K562 (cell line): ENCODE data around the gene TRMT2A. TPM values are rescaled to one million over a fixed set of nuclear protein-coding genes. Genes with fewer than 3 reads are reported as not detected.
A peak's percentile ranks its signal among the peaks of the same experiment; 100 is the strongest.

Experiments used
- ADNP ChIP-seq: fragments of 200-800 bp; sonication (Bioruptor generic); IDR thresholded peaks from 2 replicates; pipeline ENCODE4 v1.6.1; 2016; ENCODE audit warnings: missing genetic modification characterization, missing compliant biosample characterization
- ARID2 ChIP-seq: fragments of 450-650 bp; IDR thresholded peaks from 2 replicates; pipeline ENCODE4 v1.6.1; 2017; ENCODE audit warnings: antibody characterized with exemption, mild to moderate bottlenecking
- CHD1 ChIP-seq: fragments of 200-600 bp; sonication (generic); IDR thresholded peaks from one replicate; pipeline ENCODE4 v1.6.1; 2012; ENCODE audit warnings: mild to moderate bottlenecking, moderate library complexity, low read length, inconsistent platforms
- DACH1 ChIP-seq: fragments of 450-650 bp; IDR thresholded peaks from 2 replicates; pipeline ENCODE4 v1.6.1; 2018; ENCODE audit not compliant: partially characterized antibody
- FOXJ3 ChIP-seq: sonication (generic); formaldehyde crosslinking; IDR thresholded peaks from 2 replicates; pipeline ENCODE4 v1.4.0; 2020; ENCODE audit warnings: mild to moderate bottlenecking, missing genetic modification reagents
- KDM4B ChIP-seq, 2 experiments: fragments of 450-650 bp in 1 of 2; sonication (generic) in 1 of 2; IDR thresholded peaks; 2 replicates each; pipeline ENCODE4 v1.6.1; 2016 to 2017; ENCODE audit warnings: borderline replicate concordance in 2 of 2, antibody characterized with exemption in 1 of 2, low read depth in 1 of 2, mild to moderate bottlenecking in 1 of 2
- KLF16 ChIP-seq: IDR thresholded peaks from 2 replicates; pipeline ENCODE4 v1.6.1; 2016; ENCODE audit warnings: antibody characterized with exemption
- MEF2A ChIP-seq: IDR thresholded peaks from 2 replicates; pipeline ENCODE4 v1.6.1; 2011; ENCODE audit warnings: low read depth, mild to moderate bottlenecking, low read length, moderate library complexity; ENCODE audit not compliant: control insufficient read depth
- NKRF ChIP-seq: fragments of 450-650 bp; IDR thresholded peaks from 2 replicates; pipeline ENCODE4 v1.6.1; 2016; ENCODE audit warnings: borderline replicate concordance
- RBM22 ChIP-seq: fragments of 200-400 bp; formaldehyde crosslinking; IDR thresholded peaks from 2 replicates; pipeline ENCODE4 v1.6.1; 2018; ENCODE audit warnings: low read length, low read depth; ENCODE audit not compliant: poor library complexity, severe bottlenecking
- RNF219 ChIP-seq: fragments of 250-450 bp; sonication (Bioruptor Pico); IDR thresholded peaks from 2 replicates; pipeline ENCODE4 v1.5.0; 2022; ENCODE audit warnings: mild to moderate bottlenecking
- SIN3A ChIP-seq, 2 experiments: fragments of 150-350 bp in 1 of 2; IDR thresholded peaks; 2 replicates each; pipeline ENCODE4 v1.6.1; 2011 to 2016; ENCODE audit warnings: borderline replicate concordance in 2 of 2, low read depth in 2 of 2, low read length in 2 of 2, mild to moderate bottlenecking in 2 of 2, moderate library complexity in 2 of 2; ENCODE audit not compliant: control insufficient read depth in 1 of 2
- SMAD2 ChIP-seq: fragments of 150-350 bp; IDR thresholded peaks from 2 replicates; pipeline ENCODE4 v1.6.1; 2014; ENCODE audit warnings: low read depth, mild to moderate bottlenecking, low read length
- STAT5B ChIP-seq: fragments of 250-450 bp; sonication (Bioruptor Pico); IDR thresholded peaks from 2 replicates; pipeline ENCODE4 v1.8.0; 2021; ENCODE audit warnings: mild to moderate bottlenecking, inconsistent platforms
- ZBTB49 ChIP-seq: sonication (generic); formaldehyde crosslinking; IDR thresholded peaks from 2 replicates; pipeline ENCODE4 v1.8.0; 2022; ENCODE audit warnings: missing genetic modification reagents, mild to moderate bottlenecking, borderline replicate concordance
- ZNF830 ChIP-seq: fragments of 250-450 bp; sonication (Bioruptor Pico); IDR thresholded peaks from 2 replicates; pipeline ENCODE4 v1.5.0; 2021; ENCODE audit warnings: mild to moderate bottlenecking
- polyA plus RNA-seq, 8 experiments: library from polyadenylated mRNA; depleted of rRNA in 4 of 8; stranded (reverse) in 5 of 8; unstranded in 3 of 8; fragments of >200 nt; fragmentation: Nextera tagmentation in 2 of 8; fragmentation: Illumina TruSeq in 1 of 8; extraction: Ambion mirVana in 2 of 8; extraction: Trizol in 1 of 8; gene quantifications; 2 replicates each; pipeline versions ENCODE4 v1.2.1 to v1.2.3, GENCODE V29; 2011 to 2014; ENCODE audit warnings: inconsistent platforms in 1 of 8, missing spikeins in 1 of 8
- total RNA-seq, 7 experiments: library from RNA; depleted of rRNA in 6 of 7; stranded (reverse); fragments of >200 nt in 6 of 7; fragmentation: Illumina TruSeq in 2 of 7; extraction: Trizol in 2 of 7; gene quantifications; 2 replicates each; pipeline versions ENCODE4 v1.2.1 to v1.2.3, GENCODE V29; 2011 to 2021; ENCODE audit warnings: low replicate concordance in 1 of 7

The TRMT2A gene
- total and polyA plus RNA-seq, 9 of the 15 experiments (the other 6 are each of a cell fraction or from before 2014, with no cell fraction given) = 1.6 to 265 (median 140) TPM

GRCh38 chr22:20080776-20081654 is 36.0 kb downstream of the TRMT2A start (continued):
- TF ChIP-seq CHD1 = peak; percentile 99
- 0 out of 2 replicates have a peak, but pooled peaks have one; percentile 70 for TF ChIP-seq ZNF830
- TF ChIP-seq ZBTB49 = no peak
- no peak for TF ChIP-seq FOXJ3 (CRISPR knock-in tag)
- no peak for TF ChIP-seq ARID2
- TF ChIP-seq NKRF = no peak
- 0 out of 2 replicates have a peak, but pooled peaks have one; percentile 63 for TF ChIP-seq RNF219 (CRISPR knock-in tag)
- TF ChIP-seq SMAD2 = peak; percentile 44; the same call in 1 of the 2 replicates
- peak in 1 of 2 experiments; percentile 71; a peak in 1 of 4 replicates for TF ChIP-seq SIN3A (IDR thresholded peaks at IDR 0.05; ENCODE audit: borderline replicate concordance in 2 of 2, control insufficient read depth in 1 of 2, low read depth in 2 of 2, low read length in 2 of 2)
- no peak for TF ChIP-seq RBM22
- TF ChIP-seq KLF16 = no peak
- TF ChIP-seq ADNP (tag) = no peak
- TF ChIP-seq DACH1 = no peak
- no peak for TF ChIP-seq KDM4B (IDR thresholded peaks at IDR 0.05; ENCODE audit: borderline replicate concordance in 2 of 2, low read depth in 1 of 2)
- TF ChIP-seq MEF2A = no peak
- no peak for TF ChIP-seq STAT5B
